ENCODE measurements around the gene OLFML2A. TPM values are rescaled to one million over a fixed set of nuclear protein-coding genes. Genes with fewer than 3 reads are reported as not detected.

The OLFML2A gene
- total RNA-seq, 2 donors from 2014 or later: 5.4 to 6.7 TPM

DNA sequence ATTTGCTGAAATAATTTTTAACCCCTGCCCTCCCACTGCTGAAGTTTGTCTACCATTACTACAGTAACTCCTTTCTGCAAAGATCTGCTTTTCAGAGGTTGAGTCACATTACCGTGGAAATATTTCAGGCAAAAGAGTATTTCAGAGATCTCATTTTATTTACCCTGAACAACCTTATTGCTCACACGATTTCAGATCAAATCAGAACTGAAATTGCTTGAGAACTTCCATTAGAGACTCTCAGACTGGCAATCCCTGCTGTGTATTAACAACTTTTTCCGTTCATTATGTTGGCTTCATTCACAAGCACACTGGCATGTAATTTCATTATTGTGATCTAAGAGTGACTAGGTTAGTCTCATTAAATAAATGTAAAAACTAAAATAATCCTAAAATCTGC is 21.9 kb upstream of the OLFML2A start:
- TF ChIP-seq, protein P1, sequence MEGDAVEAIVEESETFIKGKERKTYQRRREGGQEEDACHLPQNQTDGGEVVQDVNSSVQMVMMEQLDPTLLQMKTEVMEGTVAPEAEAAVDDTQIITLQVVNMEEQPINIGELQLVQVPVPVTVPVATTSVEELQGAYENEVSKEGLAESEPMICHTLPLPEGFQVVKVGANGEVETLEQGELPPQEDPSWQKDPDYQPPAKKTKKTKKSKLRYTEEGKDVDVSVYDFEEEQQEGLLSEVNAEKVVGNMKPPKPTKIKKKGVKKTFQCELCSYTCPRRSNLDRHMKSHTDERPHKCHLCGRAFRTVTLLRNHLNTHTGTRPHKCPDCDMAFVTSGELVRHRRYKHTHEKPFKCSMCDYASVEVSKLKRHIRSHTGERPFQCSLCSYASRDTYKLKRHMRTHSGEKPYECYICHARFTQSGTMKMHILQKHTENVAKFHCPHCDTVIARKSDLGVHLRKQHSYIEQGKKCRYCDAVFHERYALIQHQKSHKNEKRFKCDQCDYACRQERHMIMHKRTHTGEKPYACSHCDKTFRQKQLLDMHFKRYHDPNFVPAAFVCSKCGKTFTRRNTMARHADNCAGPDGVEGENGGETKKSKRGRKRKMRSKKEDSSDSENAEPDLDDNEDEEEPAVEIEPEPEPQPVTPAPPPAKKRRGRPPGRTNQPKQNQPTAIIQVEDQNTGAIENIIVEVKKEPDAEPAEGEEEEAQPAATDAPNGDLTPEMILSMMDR (IDR thresholded peaks at IDR 0.05): no peak
- ATAC-seq (ENCODE audit: insufficient number of reproducible peaks, low FRiP score, low read depth): no peak
- no peaks in the 10 kb centered on the region for H3K36me3 ChIP-seq

DNA sequence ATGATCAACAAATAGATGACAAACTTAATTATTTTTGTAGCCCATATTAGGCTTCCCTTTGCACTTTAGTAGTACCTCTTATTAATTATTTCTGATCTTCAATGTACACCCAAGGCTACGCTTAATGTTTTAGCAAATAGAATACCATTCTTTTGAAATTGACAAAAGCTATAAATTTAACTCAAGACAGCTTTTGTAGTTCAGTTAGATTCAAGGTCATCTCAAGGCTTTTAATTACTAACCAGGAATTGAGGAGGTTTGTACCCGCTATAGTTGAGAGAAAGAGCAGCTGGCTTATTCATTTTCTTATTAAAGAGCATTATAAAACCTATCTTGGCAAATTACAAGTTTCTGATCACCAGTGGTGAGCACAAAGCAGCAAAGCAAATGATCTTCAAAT is 20.9 kb upstream of the OLFML2A start:
- no peaks in the 10 kb centered on the region for H3K36me3 ChIP-seq
- H3K27ac ChIP-seq: no peak overlapping the region
- peaks cover 10% of the 10 kb centered on the region for H3K27me3 ChIP-seq (replicated peaks; ENCODE audit: insufficient read depth)
- no peak for ATAC-seq (ENCODE audit: insufficient number of reproducible peaks, low FRiP score, low read depth)
- H3K9me3 ChIP-seq: no peaks in the 10 kb centered on the region
- DNase-seq (ENCODE audit: low spot score): no peak
- H3K4me1 ChIP-seq (ENCODE audit: control insufficient read depth in 1 of 2, low read depth in 2 of 2): no peaks in the 10 kb centered on the region
- TF ChIP-seq, protein P1 (IDR thresholded peaks at IDR 0.05): no peak
- H3K4me3 ChIP-seq: no peak overlapping the region

More for the DNA sequence above, 21.9 kb upstream of the OLFML2A start:
- Histone ChIP-seq H3K9me3 (no peaks in the 10 kb centered on the region), H3K4me1 (ENCODE audit: control insufficient read depth in 1 of 2, low read depth in 2 of 2) (no peaks in the 10 kb centered on the region), H3K27ac (no peak overlapping the region), H3K4me3 (no peak overlapping the region), H3K27me3 (replicated peaks; ENCODE audit: insufficient read depth) (peaks cover 10% of the 10 kb centered on the region)
- no peak for DNase-seq (ENCODE audit: low spot score)

DNA sequence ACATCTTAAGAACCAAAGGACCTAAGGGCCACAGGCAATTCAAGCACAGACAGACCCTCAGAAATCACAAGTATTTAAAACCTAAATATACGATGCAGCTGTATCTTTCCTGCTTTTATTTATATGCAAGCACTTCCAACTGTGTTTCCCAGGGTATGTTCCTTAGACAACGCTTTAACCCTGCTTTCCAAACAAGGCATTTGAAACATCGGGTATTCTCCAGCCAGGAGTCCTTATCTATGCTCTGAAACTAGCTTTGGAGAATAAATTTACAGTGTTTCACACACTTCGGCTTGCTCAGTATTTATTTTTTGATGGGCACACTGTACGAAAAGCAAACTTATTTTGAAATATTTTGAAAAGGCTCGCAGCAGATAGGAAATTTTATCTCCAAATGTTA is 19.3 kb upstream of the OLFML2A start:
- H3K27ac ChIP-seq: no peak overlapping the region
- DNase-seq (ENCODE audit: low spot score) (no peak), ATAC-seq (ENCODE audit: insufficient number of reproducible peaks, low FRiP score, low read depth) (no peak)
- peaks cover 10% of the 10 kb centered on the region for H3K27me3 ChIP-seq (replicated peaks; ENCODE audit: insufficient read depth)
- H3K9me3 ChIP-seq: no peaks in the 10 kb centered on the region
- TF ChIP-seq, protein P1 (IDR thresholded peaks at IDR 0.05): no peak
- H3K36me3 ChIP-seq: no peaks in the 10 kb centered on the region
- H3K4me1 ChIP-seq (ENCODE audit: control insufficient read depth in 1 of 2, low read depth in 2 of 2): no peaks in the 10 kb centered on the region
- no peak overlapping the region for H3K4me3 ChIP-seq

DNA sequence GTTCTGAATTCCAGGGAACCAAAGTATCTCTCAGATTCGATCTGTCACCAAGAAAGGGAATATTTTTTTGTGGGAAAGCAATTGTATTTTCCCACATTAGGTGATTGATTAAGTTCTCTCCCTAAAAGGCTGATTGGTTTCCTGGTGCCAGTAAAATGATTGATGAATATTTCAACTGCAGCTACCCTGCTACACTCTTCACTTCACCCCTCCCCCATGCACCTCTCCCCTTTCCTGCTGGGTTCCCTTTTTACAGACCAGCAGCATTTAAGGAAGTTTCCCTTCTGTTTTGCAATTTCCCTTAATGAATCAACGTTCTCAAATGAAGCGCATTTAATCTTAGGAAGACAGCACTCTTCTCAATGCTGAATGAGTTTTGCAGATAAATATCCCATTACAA is 18.9 kb upstream of the OLFML2A start:
- peaks cover 12% of the 10 kb centered on the region for H3K27me3 ChIP-seq (replicated peaks; ENCODE audit: insufficient read depth)
- no peak for DNase-seq (ENCODE audit: low spot score)
- no peak for ATAC-seq (ENCODE audit: insufficient number of reproducible peaks, low FRiP score, low read depth)
- H3K36me3 ChIP-seq: no peaks in the 10 kb centered on the region
- TF ChIP-seq, protein P1 (IDR thresholded peaks at IDR 0.05): no peak
- H3K4me3 ChIP-seq: no peak overlapping the region
- H3K9me3 ChIP-seq: no peaks in the 10 kb centered on the region
- no peak overlapping the region for H3K27ac ChIP-seq
- no peaks in the 10 kb centered on the region for H3K4me1 ChIP-seq (ENCODE audit: control insufficient read depth in 1 of 2, low read depth in 2 of 2)

DNA sequence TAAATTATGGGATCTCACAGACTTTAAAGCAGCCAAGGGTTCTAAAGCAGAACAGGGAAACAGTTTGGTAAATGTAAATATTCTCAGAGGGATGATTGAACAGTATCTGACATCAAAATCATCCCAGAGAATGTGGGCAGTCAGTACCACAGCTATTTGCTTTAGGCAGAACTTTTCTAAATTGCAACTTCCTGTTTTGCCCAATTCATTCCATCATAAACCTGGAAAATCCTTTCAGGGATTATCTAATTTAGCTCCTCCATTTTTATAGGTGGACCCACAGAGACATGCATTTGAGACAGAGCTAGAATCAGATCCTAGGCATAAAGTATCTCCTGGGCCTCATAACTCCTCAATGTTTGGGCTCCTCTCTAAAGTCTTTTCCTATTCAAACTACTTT is 18.2 kb upstream of the OLFML2A start:
- ATAC-seq (ENCODE audit: insufficient number of reproducible peaks, low FRiP score, low read depth): no peak
- DNase-seq (ENCODE audit: low spot score): no peak
- Histone ChIP-seq H3K27me3 (replicated peaks; ENCODE audit: insufficient read depth) (peaks cover 15% of the 10 kb centered on the region), H3K4me3 (no peak overlapping the region), H3K4me1 (ENCODE audit: control insufficient read depth in 1 of 2, low read depth in 2 of 2) (no peaks in the 10 kb centered on the region), H3K36me3 (no peaks in the 10 kb centered on the region), H3K27ac (no peak overlapping the region), H3K9me3 (no peaks in the 10 kb centered on the region)
- TF ChIP-seq, protein P1 (IDR thresholded peaks at IDR 0.05): no peak

All from thoracic aorta (tissue), 2 donors.